Tibial nerve (tissue), 4 donors: Measurements from ENCODE around the gene GPR150.

Experiments
- EP300 ChIP-seq, 2 donors: sonication (generic); formaldehyde crosslinking; IDR thresholded peaks; one replicate each; pipeline ENCODE4 v1.6.1; 2017; ENCODE audit warnings: antibody characterized with exemption in 2 of 2, mild to moderate bottlenecking in 1 of 2
- TF ChIP-seq, protein P1 (sequence below), 5 experiments: fragments of 200-600 bp in 3 of 5; fragments of 450-650 bp in 2 of 5; sonication (generic) in 3 of 5; IDR thresholded peaks; one replicate each; pipeline ENCODE4 v1.5.1; 2016 to 2019; ENCODE audit warnings: antibody characterized with exemption in 5 of 5, mild to moderate bottlenecking in 3 of 5, moderate library complexity in 2 of 5

DNA sequence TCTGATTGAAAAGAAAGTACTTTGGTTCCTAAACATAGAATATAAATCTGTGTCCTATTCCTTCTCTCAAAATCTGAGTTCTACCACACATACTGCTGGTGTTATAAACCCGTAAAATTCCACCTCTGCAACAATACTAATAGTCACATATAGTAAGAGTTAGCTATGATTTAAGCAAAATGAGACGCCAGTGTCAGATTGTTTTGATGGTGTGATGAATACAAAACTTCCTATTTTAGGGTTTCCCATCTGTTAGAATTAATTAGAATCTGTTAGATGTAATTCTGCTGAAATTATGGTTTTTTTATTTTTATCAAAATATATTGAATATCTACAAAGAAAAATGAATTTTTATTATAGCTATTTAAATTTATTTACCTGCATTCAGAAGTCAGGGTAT, 38.3 kb upstream of the GPR150 start:
- no peak for TF ChIP-seq EP300 (IDR thresholded peaks at IDR 0.05)
- TF ChIP-seq, protein P1, sequence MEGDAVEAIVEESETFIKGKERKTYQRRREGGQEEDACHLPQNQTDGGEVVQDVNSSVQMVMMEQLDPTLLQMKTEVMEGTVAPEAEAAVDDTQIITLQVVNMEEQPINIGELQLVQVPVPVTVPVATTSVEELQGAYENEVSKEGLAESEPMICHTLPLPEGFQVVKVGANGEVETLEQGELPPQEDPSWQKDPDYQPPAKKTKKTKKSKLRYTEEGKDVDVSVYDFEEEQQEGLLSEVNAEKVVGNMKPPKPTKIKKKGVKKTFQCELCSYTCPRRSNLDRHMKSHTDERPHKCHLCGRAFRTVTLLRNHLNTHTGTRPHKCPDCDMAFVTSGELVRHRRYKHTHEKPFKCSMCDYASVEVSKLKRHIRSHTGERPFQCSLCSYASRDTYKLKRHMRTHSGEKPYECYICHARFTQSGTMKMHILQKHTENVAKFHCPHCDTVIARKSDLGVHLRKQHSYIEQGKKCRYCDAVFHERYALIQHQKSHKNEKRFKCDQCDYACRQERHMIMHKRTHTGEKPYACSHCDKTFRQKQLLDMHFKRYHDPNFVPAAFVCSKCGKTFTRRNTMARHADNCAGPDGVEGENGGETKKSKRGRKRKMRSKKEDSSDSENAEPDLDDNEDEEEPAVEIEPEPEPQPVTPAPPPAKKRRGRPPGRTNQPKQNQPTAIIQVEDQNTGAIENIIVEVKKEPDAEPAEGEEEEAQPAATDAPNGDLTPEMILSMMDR (IDR thresholded peaks at IDR 0.05): no peak
